Activated CD4-positive, alpha-beta T cell treated with anti-CD3 and anti-CD28 coated beads for 1 hour (primary cell): Measurements from ENCODE around the gene CEP78.
"Not testable (repeated sequence)": the region's sequence is repeated elsewhere in the genome, so short reads cannot be mapped to it uniquely, and the experiment has no call there.

Source experiments
- DNase-seq: peaks from one replicate; pipeline ENCODE4 v3.0.0-alpha.2; 2020

Gene CEP78

GRCh38 chr9:78235256-78235761 lies 566 bp upstream of the CEP78 start:
- no peak for DNase-seq

GRCh38 chr9:78236551-78236910 lies 656 bp downstream of the CEP78 start:
- no peak for DNase-seq

GRCh38 chr9:78238046-78239038 lies 2.5 kb downstream of the CEP78 start:
- no peak for DNase-seq

GRCh38 chr9:78239506-78239905 lies 3.6 kb downstream of the CEP78 start:
- no peak for DNase-seq

GRCh38 chr9:78242041-78242440 lies 6.2 kb downstream of the CEP78 start:
- no peak for DNase-seq

- DNase-seq = no peak
Measured at GRCh38 chr9:78243130-78243529, 7.3 kb downstream of the CEP78 start.

- DNase-seq = no peak
Measured at GRCh38 chr9:78245401-78245800, 9.5 kb downstream of the CEP78 start.

GRCh38 chr9:78248635-78249034 lies 12.8 kb downstream of the CEP78 start:
- no peak for DNase-seq

- no peak for DNase-seq
Measured at GRCh38 chr9:78249542-78249941, 13.7 kb downstream of the CEP78 start.

- DNase-seq = no peak
Measured at GRCh38 chr9:78252616-78253015, 16.7 kb downstream of the CEP78 start.

GRCh38 chr9:78253285-78253684 lies 17.4 kb downstream of the CEP78 start:
- no peak for DNase-seq

- no peak for DNase-seq
Measured at GRCh38 chr9:78261403-78262001, 25.6 kb downstream of the CEP78 start.

- DNase-seq = no peak
Measured at GRCh38 chr9:78262655-78263054, 26.8 kb downstream of the CEP78 start.

- DNase-seq = no peak
Measured at GRCh38 chr9:78267889-78268288, 32.0 kb downstream of the CEP78 start.

- no peak for DNase-seq
Measured at GRCh38 chr9:78269784-78270183, 33.9 kb downstream of the CEP78 start.

GRCh38 chr9:78272307-78272706 lies 36.4 kb downstream of the CEP78 start:
- DNase-seq = no peak

GRCh38 chr9:78273761-78274160 lies 37.9 kb downstream of the CEP78 start:
- no peak for DNase-seq

GRCh38 chr9:78278177-78278777 lies 42.4 kb downstream of the CEP78 start:
- DNase-seq = no peak

- DNase-seq = no peak
Measured at GRCh38 chr9:78278801-78279200, 42.9 kb downstream of the CEP78 start.

- no peak for DNase-seq
Measured at GRCh38 chr9:78280982-78281668, 45.2 kb downstream of the CEP78 start.

GRCh38 chr9:78284181-78284580 lies 48.3 kb downstream of the CEP78 start:
- DNase-seq = not testable (repeated sequence)

- DNase-seq = no peak
Measured at GRCh38 chr9:78286125-78286524, 50.2 kb downstream of the CEP78 start.

GRCh38 chr9:78286946-78287388 lies 51.1 kb downstream of the CEP78 start:
- no peak for DNase-seq
